Measurements from ENCODE around the gene CENPN.

Gene CENPN

GRCh38 chr16:80990978-80991377 lies 16.0 kb upstream of the CENPN start:
- peak overlapping the region; percentile 68 for H3K27ac ChIP-seq

GRCh38 chr16:80991792-80992430 lies 15.1 kb upstream of the CENPN start:
- H3K27ac ChIP-seq: peak overlapping the region; percentile 68
- TF ChIP-seq ZFX (IDR thresholded peaks at IDR 0.05; ENCODE audit: borderline replicate concordance) (no peak), CTCF (IDR thresholded peaks at IDR 0.05) (no peak)

More at GRCh38 chr16:80990978-80991377, 16.0 kb upstream of the CENPN start:
- TF ChIP-seq CTCF (IDR thresholded peaks at IDR 0.05): no peak

- TF ChIP-seq ZFX (IDR thresholded peaks at IDR 0.05; ENCODE audit: borderline replicate concordance): no peak
- no peak for TF ChIP-seq CTCF (IDR thresholded peaks at IDR 0.05)
- peak overlapping the region; percentile 68 for H3K27ac ChIP-seq
Observed at GRCh38 chr16:80992676-80993293, 14.2 kb upstream of the CENPN start.

- TF ChIP-seq ZFX (IDR thresholded peaks at IDR 0.05; ENCODE audit: borderline replicate concordance) (no peak), CTCF (IDR thresholded peaks at IDR 0.05) (no peak)
- H3K27ac ChIP-seq: peak overlapping the region; percentile 68
Observed at GRCh38 chr16:80993307-80993706, 13.7 kb upstream of the CENPN start.

- H3K27ac ChIP-seq: peak overlapping the region; percentile 68
Observed at GRCh38 chr16:80993834-80994233, 13.2 kb upstream of the CENPN start.

GRCh38 chr16:80994451-80994850 lies 12.6 kb upstream of the CENPN start:
- no peak for TF ChIP-seq ZFX (IDR thresholded peaks at IDR 0.05; ENCODE audit: borderline replicate concordance)
- TF ChIP-seq CTCF (IDR thresholded peaks at IDR 0.05): no peak
- H3K27ac ChIP-seq: peak overlapping the region; percentile 68; the same call in 1 of the 2 replicates

More at GRCh38 chr16:80993834-80994233, 13.2 kb upstream of the CENPN start:
- TF ChIP-seq ZFX (IDR thresholded peaks at IDR 0.05; ENCODE audit: borderline replicate concordance): no peak
- no peak for TF ChIP-seq CTCF (IDR thresholded peaks at IDR 0.05)

- H3K27ac ChIP-seq: peak overlapping the region; percentile 64
- TF ChIP-seq CTCF (IDR thresholded peaks at IDR 0.05) (no peak), ZFX (IDR thresholded peaks at IDR 0.05; ENCODE audit: borderline replicate concordance) (no peak)
Observed at GRCh38 chr16:80996688-80997138, 10.3 kb upstream of the CENPN start.

All from 22Rv1 (cell line).